ENCODE data around the gene LCN15. TPM values are rescaled to one million over a fixed set of nuclear protein-coding genes. Genes with fewer than 3 reads are reported as not detected.

The LCN15 gene
- polyA plus RNA-seq, 3 donors = not detected

DNA sequence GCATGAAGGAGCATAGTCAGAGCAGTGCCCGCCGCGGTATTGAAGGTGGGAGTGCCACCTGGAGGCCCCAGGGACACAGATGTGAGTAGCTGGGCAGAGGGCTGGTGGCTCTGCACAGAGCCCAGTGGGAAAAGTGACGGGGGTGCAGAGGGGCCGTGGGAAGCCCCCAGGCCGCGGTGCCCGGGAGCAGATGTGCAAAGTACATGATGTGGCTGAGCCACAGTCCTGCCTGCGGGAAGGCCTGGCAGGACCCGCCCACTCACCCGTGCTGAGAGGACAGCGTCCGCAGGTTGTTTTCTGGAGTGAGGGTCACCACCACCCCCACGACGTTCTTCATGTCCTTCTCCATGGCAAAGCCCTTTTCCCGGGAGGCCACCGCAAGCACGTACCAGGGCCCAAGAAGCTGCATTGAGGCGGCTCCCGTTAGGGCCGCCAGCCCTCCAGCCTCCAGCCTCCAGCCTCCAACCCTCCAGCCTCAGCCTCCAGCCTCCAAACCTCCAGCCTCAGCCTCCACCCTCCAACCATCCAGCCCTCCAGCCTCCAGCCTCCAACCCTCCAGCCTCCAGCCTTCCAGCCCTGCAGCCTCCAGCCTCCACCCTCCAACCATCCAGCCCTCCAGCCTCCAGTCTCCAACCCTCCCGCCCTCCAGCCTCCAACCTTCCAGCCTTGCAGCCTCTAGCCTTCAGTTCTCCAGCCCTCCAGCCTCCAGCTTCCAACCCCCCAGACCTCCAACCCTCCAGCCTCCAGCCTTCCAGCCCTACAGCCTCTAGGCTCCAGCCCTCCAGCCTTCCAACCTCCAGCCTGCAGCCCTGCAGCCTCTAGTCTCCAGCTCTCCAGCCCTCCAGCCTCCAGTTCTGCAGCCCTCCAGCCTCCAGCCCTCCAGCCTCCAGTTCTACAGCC, 16.9 kb downstream of the LCN15 start:
- H3K27ac Mint-ChIP-seq = no peak overlapping the region
- H3K9me3 Mint-ChIP-seq = peaks cover 10 to 18% (median 16%) of the 10 kb centered on the region in 7 donors
- no peaks in the 10 kb centered on the region for H3K36me3 ChIP-seq (replicated peaks in 1 of 2; ENCODE audit: control insufficient read depth in 1 of 2, insufficient read depth in 2 of 2, low read length in 2 of 2)
- 93% methylated on average over 22 of the region's 22 CpGs for WGBS (ENCODE audit: insufficient coverage)
- no peak overlapping the region for H3K27ac ChIP-seq (ENCODE audit: low read depth in 1 of 2, low read length in 2 of 2)
- H3K4me3 Mint-ChIP-seq = peak overlapping the region in 1 of 2 donors; percentile 42
- intact Hi-C loops (cut with micrococcal nuclease) = no loop called here
- no peaks in the 10 kb centered on the region for H3K79me2 ChIP-seq (ENCODE audit: insufficient read depth, low read length)
- no peak for DNase-seq
- peaks cover 11 to 14% of the 10 kb centered on the region in 2 donors for H3K9me3 ChIP-seq (replicated peaks in 1 of 2; ENCODE audit: control insufficient read depth in 1 of 2, insufficient read depth in 1 of 2, low read length in 2 of 2)
- no peaks in the 10 kb centered on the region for H3K4me1 ChIP-seq (ENCODE audit: control insufficient read depth in 1 of 2, insufficient read depth in 2 of 2, low read length in 2 of 2)
- H2AFZ ChIP-seq (ENCODE audit: insufficient read depth, low read depth, low read length, poor library complexity, severe bottlenecking) = no peak overlapping the region
- H3K9ac ChIP-seq (ENCODE audit: insufficient read depth, low read length, poor library complexity, severe bottlenecking) = no peak overlapping the region
- peaks cover 9 to 45% (median 15%) of the 10 kb centered on the region in 3 donors for H3K27me3 Mint-ChIP-seq (ENCODE audit: low read depth in 3 of 3)
- no peak overlapping the region for H3K4me2 ChIP-seq (replicated peaks; ENCODE audit: extremely low read depth, low read length, poor library complexity, severe bottlenecking)
- TF ChIP-seq, protein P1, sequence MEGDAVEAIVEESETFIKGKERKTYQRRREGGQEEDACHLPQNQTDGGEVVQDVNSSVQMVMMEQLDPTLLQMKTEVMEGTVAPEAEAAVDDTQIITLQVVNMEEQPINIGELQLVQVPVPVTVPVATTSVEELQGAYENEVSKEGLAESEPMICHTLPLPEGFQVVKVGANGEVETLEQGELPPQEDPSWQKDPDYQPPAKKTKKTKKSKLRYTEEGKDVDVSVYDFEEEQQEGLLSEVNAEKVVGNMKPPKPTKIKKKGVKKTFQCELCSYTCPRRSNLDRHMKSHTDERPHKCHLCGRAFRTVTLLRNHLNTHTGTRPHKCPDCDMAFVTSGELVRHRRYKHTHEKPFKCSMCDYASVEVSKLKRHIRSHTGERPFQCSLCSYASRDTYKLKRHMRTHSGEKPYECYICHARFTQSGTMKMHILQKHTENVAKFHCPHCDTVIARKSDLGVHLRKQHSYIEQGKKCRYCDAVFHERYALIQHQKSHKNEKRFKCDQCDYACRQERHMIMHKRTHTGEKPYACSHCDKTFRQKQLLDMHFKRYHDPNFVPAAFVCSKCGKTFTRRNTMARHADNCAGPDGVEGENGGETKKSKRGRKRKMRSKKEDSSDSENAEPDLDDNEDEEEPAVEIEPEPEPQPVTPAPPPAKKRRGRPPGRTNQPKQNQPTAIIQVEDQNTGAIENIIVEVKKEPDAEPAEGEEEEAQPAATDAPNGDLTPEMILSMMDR (IDR thresholded peaks at IDR 0.05) = no peak
- no peak overlapping the region for H3K4me3 ChIP-seq (replicated peaks in 1 of 3; ENCODE audit: low read depth in 2 of 3, low read length in 3 of 3)
- no peaks in the 10 kb centered on the region for H3K36me3 Mint-ChIP-seq
- H4K20me1 ChIP-seq (ENCODE audit: insufficient read depth, low read length) = no peaks in the 10 kb centered on the region
- peaks cover 0 to 6% of the 10 kb centered on the region in 2 donors for H3K27me3 ChIP-seq (ENCODE audit: control insufficient read depth in 2 of 2, insufficient read depth in 2 of 2, low read length in 2 of 2)
- peaks cover 10% of the 10 kb centered on the region for H3K4me1 Mint-ChIP-seq

DNA sequence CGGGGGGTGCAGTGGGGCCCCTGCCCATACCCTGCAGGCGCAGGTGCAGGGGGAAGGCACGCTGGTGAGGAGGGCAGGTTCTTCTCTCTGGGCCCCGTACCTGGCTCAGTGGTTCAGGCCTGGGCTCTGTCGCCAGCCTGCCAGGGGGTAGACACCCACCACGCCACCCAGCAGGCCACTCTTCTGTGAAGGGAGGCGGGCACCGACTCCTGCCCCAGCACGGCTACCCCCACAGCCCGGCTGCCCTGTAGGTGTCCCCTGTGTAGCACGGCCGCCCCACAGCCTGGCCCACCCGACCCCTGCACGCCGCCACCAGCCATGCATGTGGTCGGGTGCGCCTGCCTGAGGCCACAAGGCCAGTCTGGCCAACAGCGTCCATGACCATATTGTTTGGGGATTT, 17.7 kb downstream of the LCN15 start:
- 93% methylated on average over 16 of the region's 18 CpGs for WGBS (ENCODE audit: insufficient coverage)
- Histone ChIP-seq H3K4me3 (replicated peaks in 1 of 3; ENCODE audit: low read depth in 2 of 3, low read length in 3 of 3) (no peak overlapping the region), H3K9me3 (replicated peaks in 1 of 2; ENCODE audit: control insufficient read depth in 1 of 2, insufficient read depth in 1 of 2, low read length in 2 of 2) (peaks cover 6% of the 10 kb centered on the region in 2 donors), H3K4me1 (ENCODE audit: control insufficient read depth in 1 of 2, insufficient read depth in 2 of 2, low read length in 2 of 2) (no peaks in the 10 kb centered on the region), H3K27me3 (ENCODE audit: control insufficient read depth in 2 of 2, insufficient read depth in 2 of 2, low read length in 2 of 2) (peaks cover 5 to 14% of the 10 kb centered on the region in 2 donors), H3K79me2 (ENCODE audit: insufficient read depth, low read length) (no peaks in the 10 kb centered on the region), H4K20me1 (ENCODE audit: insufficient read depth, low read length) (no peaks in the 10 kb centered on the region), H2AFZ (ENCODE audit: insufficient read depth, low read depth, low read length, poor library complexity, severe bottlenecking) (no peak overlapping the region), H3K4me2 (replicated peaks; ENCODE audit: extremely low read depth, low read length, poor library complexity, severe bottlenecking) (no peak overlapping the region), H3K27ac (ENCODE audit: low read depth in 1 of 2, low read length in 2 of 2) (no peak overlapping the region), H3K9ac (ENCODE audit: insufficient read depth, low read length, poor library complexity, severe bottlenecking) (no peak overlapping the region), H3K36me3 (replicated peaks in 1 of 2; ENCODE audit: control insufficient read depth in 1 of 2, insufficient read depth in 2 of 2, low read length in 2 of 2) (no peaks in the 10 kb centered on the region)
- H3K27me3 Mint-ChIP-seq (ENCODE audit: low read depth in 3 of 3) = peaks cover 15 to 50% (median 22%) of the 10 kb centered on the region in 3 donors
- peaks cover 3 to 10% (median 8%) of the 10 kb centered on the region in 7 donors for H3K9me3 Mint-ChIP-seq
- H3K27ac Mint-ChIP-seq = no peak overlapping the region
- no peak for DNase-seq
- intact Hi-C loops (cut with micrococcal nuclease) = no loop called here
- TF ChIP-seq, protein P1 (IDR thresholded peaks at IDR 0.05) = no peak
- H3K4me1 Mint-ChIP-seq = peaks cover 10% of the 10 kb centered on the region
- H3K4me3 Mint-ChIP-seq = no peak overlapping the region
- H3K36me3 Mint-ChIP-seq = no peaks in the 10 kb centered on the region
